Measurements from ENCODE around the gene CDH23.

Gene CDH23

GRCh38 chr10:71605263-71605962 lies 208.7 kb downstream of the CDH23 start:
- TF ChIP-seq, protein P1, sequence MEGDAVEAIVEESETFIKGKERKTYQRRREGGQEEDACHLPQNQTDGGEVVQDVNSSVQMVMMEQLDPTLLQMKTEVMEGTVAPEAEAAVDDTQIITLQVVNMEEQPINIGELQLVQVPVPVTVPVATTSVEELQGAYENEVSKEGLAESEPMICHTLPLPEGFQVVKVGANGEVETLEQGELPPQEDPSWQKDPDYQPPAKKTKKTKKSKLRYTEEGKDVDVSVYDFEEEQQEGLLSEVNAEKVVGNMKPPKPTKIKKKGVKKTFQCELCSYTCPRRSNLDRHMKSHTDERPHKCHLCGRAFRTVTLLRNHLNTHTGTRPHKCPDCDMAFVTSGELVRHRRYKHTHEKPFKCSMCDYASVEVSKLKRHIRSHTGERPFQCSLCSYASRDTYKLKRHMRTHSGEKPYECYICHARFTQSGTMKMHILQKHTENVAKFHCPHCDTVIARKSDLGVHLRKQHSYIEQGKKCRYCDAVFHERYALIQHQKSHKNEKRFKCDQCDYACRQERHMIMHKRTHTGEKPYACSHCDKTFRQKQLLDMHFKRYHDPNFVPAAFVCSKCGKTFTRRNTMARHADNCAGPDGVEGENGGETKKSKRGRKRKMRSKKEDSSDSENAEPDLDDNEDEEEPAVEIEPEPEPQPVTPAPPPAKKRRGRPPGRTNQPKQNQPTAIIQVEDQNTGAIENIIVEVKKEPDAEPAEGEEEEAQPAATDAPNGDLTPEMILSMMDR (IDR thresholded peaks at IDR 0.05), result no peak
- H3K9me3 ChIP-seq (ENCODE audit: control insufficient read depth, low read length), result no peaks in the 10 kb centered on the region
- no peak overlapping the region for H3K4me3 ChIP-seq (ENCODE audit: low read depth, low read length)
- peak overlapping the region; percentile 100 for H3K27ac ChIP-seq
- H3K9ac ChIP-seq, result no peak overlapping the region
- H2AFZ ChIP-seq, result no peak overlapping the region
- no peaks in the 10 kb centered on the region for H3K27me3 ChIP-seq (ENCODE audit: control insufficient read depth, insufficient read depth, low read length)
- peaks cover 88% of the 10 kb centered on the region for H3K4me1 ChIP-seq
- no peak overlapping the region for H3K4me2 ChIP-seq (ENCODE audit: low read length)
- H3K36me3 ChIP-seq (ENCODE audit: control insufficient read depth, insufficient read depth, low read length), result no peaks in the 10 kb centered on the region
- H3K79me2 ChIP-seq, result peaks cover 27% of the 10 kb centered on the region

- Histone ChIP-seq H3K36me3 (ENCODE audit: control insufficient read depth, insufficient read depth, low read length) (no peaks in the 10 kb centered on the region), H3K27ac (peak overlapping the region; percentile 100), H3K9ac (no peak overlapping the region), H3K4me1 (peaks cover 87% of the 10 kb centered on the region), H3K4me3 (ENCODE audit: low read depth, low read length) (no peak overlapping the region), H3K4me2 (ENCODE audit: low read length) (no peak overlapping the region), H3K9me3 (ENCODE audit: control insufficient read depth, low read length) (no peaks in the 10 kb centered on the region), H3K27me3 (ENCODE audit: control insufficient read depth, insufficient read depth, low read length) (no peaks in the 10 kb centered on the region), H3K79me2 (peaks cover 21% of the 10 kb centered on the region), H2AFZ (no peak overlapping the region)
- TF ChIP-seq, protein P1 (IDR thresholded peaks at IDR 0.05), result no peak
Measured at GRCh38 chr10:71606257-71607081, 209.7 kb downstream of the CDH23 start.

DNA sequence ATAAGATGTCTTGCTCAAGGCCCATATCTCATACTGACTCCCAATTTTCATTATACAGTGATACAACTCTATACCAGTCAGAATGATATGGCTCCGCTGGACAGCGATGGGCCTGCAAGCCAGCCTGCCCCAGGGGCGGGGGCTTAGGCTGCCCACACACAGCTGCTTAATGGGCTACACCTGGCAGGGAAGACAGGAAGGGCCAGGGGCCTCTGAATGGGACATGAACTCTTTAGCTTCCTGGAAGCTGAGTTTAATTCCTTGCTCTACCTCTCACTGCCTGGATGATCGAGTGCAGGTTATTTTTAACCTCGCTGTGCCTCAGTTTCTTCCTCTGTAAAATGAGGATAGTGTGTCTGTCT lies 210.3 kb downstream of the CDH23 start:
- Histone ChIP-seq H3K9me3 (ENCODE audit: control insufficient read depth, low read length) (no peaks in the 10 kb centered on the region), H2AFZ (no peak overlapping the region), H3K9ac (no peak overlapping the region), H3K4me3 (ENCODE audit: low read depth, low read length) (no peak overlapping the region), H3K27me3 (ENCODE audit: control insufficient read depth, insufficient read depth, low read length) (no peaks in the 10 kb centered on the region), H3K79me2 (peaks cover 26% of the 10 kb centered on the region), H3K36me3 (ENCODE audit: control insufficient read depth, insufficient read depth, low read length) (no peaks in the 10 kb centered on the region), H3K27ac (peak overlapping the region; percentile 100), H3K4me1 (peaks cover 81% of the 10 kb centered on the region), H3K4me2 (ENCODE audit: low read length) (no peak overlapping the region)
- TF ChIP-seq, protein P1 (IDR thresholded peaks at IDR 0.05), result no peak

DNA sequence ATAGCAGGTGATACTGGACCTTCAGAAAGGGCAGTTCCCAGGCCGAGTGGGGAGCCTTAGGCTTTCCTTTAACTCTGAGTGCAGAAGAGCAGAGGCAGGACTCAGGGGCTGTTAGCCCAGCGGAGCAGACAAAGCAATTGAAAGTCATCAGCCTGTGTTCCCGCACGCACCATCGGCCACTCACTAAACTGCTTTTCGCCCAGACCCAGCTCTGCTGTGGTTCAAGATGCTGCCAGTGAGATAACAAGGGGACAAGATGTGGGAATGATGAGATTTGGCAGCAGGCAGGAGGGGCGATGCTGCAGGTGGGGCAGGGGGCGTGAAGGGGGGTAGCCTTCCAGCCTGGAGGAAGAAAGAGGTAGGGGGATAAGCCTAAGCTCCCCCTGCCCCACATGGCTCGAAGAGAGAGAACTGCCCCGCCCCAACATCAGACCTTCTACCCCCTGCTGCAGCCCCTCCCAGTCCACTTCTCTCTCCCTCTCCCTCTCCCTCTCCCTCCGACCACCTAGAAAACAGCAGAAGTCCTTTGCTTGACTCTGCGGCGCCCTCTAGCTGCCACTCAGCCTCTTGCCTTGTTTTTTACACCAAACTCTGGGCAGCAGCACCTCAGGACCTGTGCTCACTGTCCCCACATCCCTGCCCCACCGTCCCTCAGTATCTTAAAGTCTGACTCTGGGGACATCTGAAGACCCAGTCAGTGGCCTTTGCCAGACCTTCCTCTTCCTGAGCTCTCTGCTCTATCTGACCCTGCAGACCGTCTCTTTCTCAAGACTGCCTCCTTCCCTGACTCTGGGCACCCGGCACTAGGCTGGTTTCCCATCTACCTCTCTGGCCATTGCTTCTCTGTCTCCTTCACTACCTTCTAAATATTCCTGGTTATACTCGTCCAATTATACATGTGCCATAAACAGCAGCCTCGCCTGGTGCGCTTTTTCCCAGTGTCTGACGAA lies 212.4 kb downstream of the CDH23 start:
- Histone ChIP-seq H3K27me3 (ENCODE audit: control insufficient read depth, insufficient read depth, low read length) (no peaks in the 10 kb centered on the region), H3K9ac (no peak overlapping the region), H3K9me3 (ENCODE audit: control insufficient read depth, low read length) (no peaks in the 10 kb centered on the region), H3K79me2 (peaks cover 34% of the 10 kb centered on the region), H3K36me3 (ENCODE audit: control insufficient read depth, insufficient read depth, low read length) (no peaks in the 10 kb centered on the region), H3K4me1 (peaks cover 65% of the 10 kb centered on the region), H3K27ac (peak overlapping the region; percentile 100), H3K4me2 (ENCODE audit: low read length) (peak overlapping the region; percentile 13), H2AFZ (peak overlapping the region; percentile 47), H3K4me3 (ENCODE audit: low read depth, low read length) (no peak overlapping the region)
- TF ChIP-seq, protein P1 (IDR thresholded peaks at IDR 0.05), result peak; percentile 88
